ENCODE results near the gene DNAAF1.

The DNAAF1 gene

GRCh38 chr16:84178892-84179611 is 33.9 kb downstream of the DNAAF1 start:
- peaks cover 4% of the 10 kb centered on the region for H3K27me3 Mint-ChIP-seq

GRCh38 chr16:84179612-84180320 is 34.7 kb downstream of the DNAAF1 start:
- DNase-seq: no peak
- H3K4me1 Mint-ChIP-seq: peaks cover 6% of the 10 kb centered on the region
- H3K4me3 Mint-ChIP-seq: no peak overlapping the region
- H3K27ac Mint-ChIP-seq: no peak overlapping the region
- peaks cover 17% of the 10 kb centered on the region for H3K36me3 Mint-ChIP-seq
- CTCF ChIA-PET: interaction anchor here (1.4 to 10.5 kb wide), 2 partner anchors 92 to 95 kb away, joined by 3 to 123 read pairs; no protein-coding TSS in a partner anchor
- H3K9me3 Mint-ChIP-seq: no peaks in the 10 kb centered on the region
- H3K27me3 Mint-ChIP-seq: peaks cover 4% of the 10 kb centered on the region

More at GRCh38 chr16:84178892-84179611, 33.9 kb downstream of the DNAAF1 start:
- CTCF ChIA-PET: interaction anchor here (1.0 to 10.5 kb wide), 3 partner anchors 6 to 92 kb away, joined by 3 to 123 read pairs (median 40); partner anchors contain the start of gene TAF1C
- Mint-ChIP-seq H3K4me3 (no peak overlapping the region), H3K36me3 (peaks cover 12% of the 10 kb centered on the region), H3K4me1 (no peaks in the 10 kb centered on the region), H3K9me3 (no peaks in the 10 kb centered on the region), H3K27ac (no peak overlapping the region)
- DNase-seq: no peak

- CTCF ChIA-PET: interaction anchor here (1.4 kb wide), 1 partner anchor 96 kb away, joined by 3 read pairs; no protein-coding TSS in a partner anchor
- no peaks in the 10 kb centered on the region for H3K9me3 Mint-ChIP-seq
- H3K4me3 Mint-ChIP-seq: no peak overlapping the region
- peaks cover 17% of the 10 kb centered on the region for H3K36me3 Mint-ChIP-seq
- H3K27ac Mint-ChIP-seq: no peak overlapping the region
- no peak for DNase-seq
- H3K27me3 Mint-ChIP-seq: peaks cover 4% of the 10 kb centered on the region
- peaks cover 14% of the 10 kb centered on the region for H3K4me1 Mint-ChIP-seq
Observed at GRCh38 chr16:84180519-84181140, 35.5 kb downstream of the DNAAF1 start.

GRCh38 chr16:84181144-84181915 is 36.2 kb downstream of the DNAAF1 start:
- Mint-ChIP-seq H3K9me3 (no peaks in the 10 kb centered on the region), H3K36me3 (peaks cover 17% of the 10 kb centered on the region), H3K4me1 (peaks cover 22% of the 10 kb centered on the region), H3K4me3 (no peak overlapping the region), H3K27ac (no peak overlapping the region), H3K27me3 (no peaks in the 10 kb centered on the region)
- CTCF ChIA-PET: interaction anchor here (1.4 kb wide), 1 partner anchor 97 kb away, joined by 3 read pairs; no protein-coding TSS in a partner anchor
- DNase-seq: no peak

GRCh38 chr16:84182104-84182503 is 37.0 kb downstream of the DNAAF1 start:
- Mint-ChIP-seq H3K27ac (no peak overlapping the region), H3K9me3 (no peaks in the 10 kb centered on the region), H3K27me3 (no peaks in the 10 kb centered on the region), H3K36me3 (peaks cover 21% of the 10 kb centered on the region), H3K4me3 (no peak overlapping the region), H3K4me1 (peaks cover 25% of the 10 kb centered on the region)
- CTCF ChIA-PET: interaction anchor here (1.0 kb wide), 2 partner anchors 99 to 116 kb away, joined by 3 read pairs; no protein-coding TSS in a partner anchor
- no peak for DNase-seq

GRCh38 chr16:84182680-84183571 is 37.8 kb downstream of the DNAAF1 start:
- H3K4me1 Mint-ChIP-seq: peaks cover 25% of the 10 kb centered on the region

GRCh38 chr16:84183572-84183875 is 38.4 kb downstream of the DNAAF1 start:
- CTCF ChIA-PET: interaction anchor here (4.7 kb wide), 1 partner anchor 7 kb away, joined by 40 read pairs; no protein-coding TSS in a partner anchor
- no peak for DNase-seq
- Mint-ChIP-seq H3K4me3 (no peak overlapping the region), H3K36me3 (peaks cover 20% of the 10 kb centered on the region), H3K4me1 (peaks cover 25% of the 10 kb centered on the region), H3K9me3 (no peaks in the 10 kb centered on the region), H3K27ac (no peak overlapping the region), H3K27me3 (no peaks in the 10 kb centered on the region)

More at GRCh38 chr16:84182680-84183571, 37.8 kb downstream of the DNAAF1 start:
- no peak for DNase-seq
- Mint-ChIP-seq H3K27ac (no peak overlapping the region), H3K27me3 (no peaks in the 10 kb centered on the region), H3K9me3 (no peaks in the 10 kb centered on the region), H3K4me3 (no peak overlapping the region), H3K36me3 (peaks cover 21% of the 10 kb centered on the region)
- CTCF ChIA-PET: interaction anchor here (1.0 to 4.7 kb wide), 3 partner anchors 6 to 117 kb away, joined by 3 to 40 read pairs (median 3); no protein-coding TSS in a partner anchor

GRCh38 chr16:84183911-84184591 is 38.9 kb downstream of the DNAAF1 start:
- Mint-ChIP-seq H3K27ac (no peak overlapping the region), H3K27me3 (no peaks in the 10 kb centered on the region), H3K4me3 (no peak overlapping the region), H3K36me3 (peaks cover 20% of the 10 kb centered on the region), H3K4me1 (peaks cover 25% of the 10 kb centered on the region), H3K9me3 (no peaks in the 10 kb centered on the region)
- CTCF ChIA-PET: interaction anchor here (4.7 kb wide), 1 partner anchor 8 kb away, joined by 40 read pairs; no protein-coding TSS in a partner anchor
- DNase-seq: no peak

GRCh38 chr16:84184775-84185174 is 39.7 kb downstream of the DNAAF1 start:
- Mint-ChIP-seq H3K27me3 (no peaks in the 10 kb centered on the region), H3K36me3 (peaks cover 20% of the 10 kb centered on the region), H3K4me3 (peak overlapping the region; percentile 88), H3K4me1 (peaks cover 25% of the 10 kb centered on the region), H3K27ac (no peak overlapping the region), H3K9me3 (no peaks in the 10 kb centered on the region)
- CTCF ChIA-PET: interaction anchor here (4.7 kb wide), 1 partner anchor 8 kb away, joined by 40 read pairs; no protein-coding TSS in a partner anchor
- DNase-seq: no peak

- Mint-ChIP-seq H3K36me3 (peaks cover 17% of the 10 kb centered on the region), H3K9me3 (no peaks in the 10 kb centered on the region), H3K4me1 (peaks cover 25% of the 10 kb centered on the region), H3K27me3 (no peaks in the 10 kb centered on the region), H3K27ac (peak within 1 kb of the TSS; percentile 85), H3K4me3 (peak within 1 kb of the TSS; percentile 88)
- peak; percentile 91 for DNase-seq
- CTCF ChIA-PET: interaction anchor here (0.7 to 4.7 kb wide), 28 partner anchors 9 to 514 kb away, joined by 3 to 40 read pairs (median 4); partner anchors contain the start of gene MBTPS1
Observed at GRCh38 chr16:84186685-84187437, 41.8 kb downstream of the DNAAF1 start, which contains the start of gene TAF1C. Gene TAF1C (minus strand): TSS chr16:84187057. CDS start chr16:84184988, 2,069 bp downstream.

- Mint-ChIP-seq H3K36me3 (peaks cover 4% of the 10 kb centered on the region), H3K4me3 (no peak within 1 kb of the TSS), H3K27me3 (no peaks in the 10 kb centered on the region), H3K4me1 (peaks cover 30% of the 10 kb centered on the region), H3K9me3 (no peaks in the 10 kb centered on the region), H3K27ac (no peak within 1 kb of the TSS)
- CTCF ChIA-PET: no interaction called here
- no peak for DNase-seq
Observed at GRCh38 chr16:84190731-84191388, 45.8 kb downstream of the DNAAF1 start, which contains the start of gene ADAD2. Gene ADAD2 (plus strand): TSS chr16:84191157. CDS start chr16:84191231, 74 bp downstream.
